Activated CD8-positive, alpha-beta memory T cell treated with anti-CD3 and anti-CD28 coated beads for 48 hours (primary cell): Measurements from ENCODE around the gene PTGES3.
"Not testable (repeated sequence)": the region's sequence is repeated elsewhere in the genome, so short reads cannot be mapped to it uniquely, and the experiment has no call there.

ENCODE experiments used
- DNase-seq, 3 experiments: peaks; one replicate each; pipeline ENCODE4 v3.0.0-alpha.2; 2020; ENCODE audit warnings: low read depth in 2 of 3, low spot score in 2 of 3

The PTGES3 gene

GRCh38 chr12:56688129-56688845 is at the start of gene PTGES3:
TSS of gene PTGES3 (minus strand) at chr12:56688284. CDS start at chr12:56687999, 285 bp downstream.
- peak; percentile 95 to 98 (median 98) for DNase-seq

GRCh38 chr12:56728139-56728861 is 40.2 kb upstream of the PTGES3 start:
- DNase-seq: no peak

- DNase-seq: not testable (repeated sequence)
Observed at GRCh38 chr12:56726196-56726675, 38.2 kb upstream of the PTGES3 start.

GRCh38 chr12:56725723-56726102 is 37.6 kb upstream of the PTGES3 start:
- DNase-seq: no peak

GRCh38 chr12:56724972-56725722 is 37.1 kb upstream of the PTGES3 start, which contains the start of gene NACA:
TSS of gene NACA (minus strand) at chr12:56725299. CDS start at chr12:56724521, 778 bp downstream.
- peak; percentile 86 to 94 (median 91) for DNase-seq

GRCh38 chr12:56724701-56724971 is 36.6 kb upstream of the PTGES3 start:
- DNase-seq: no peak

GRCh38 chr12:56723889-56724700 is 36.0 kb upstream of the PTGES3 start:
- DNase-seq: no peak

- no peak for DNase-seq
Observed at GRCh38 chr12:56723352-56723751, 35.3 kb upstream of the PTGES3 start.

GRCh38 chr12:56722832-56723231 is 34.7 kb upstream of the PTGES3 start:
- no peak for DNase-seq

GRCh38 chr12:56721721-56722120 is 33.6 kb upstream of the PTGES3 start:
- no peak for DNase-seq

- no peak for DNase-seq
Observed at GRCh38 chr12:56721216-56721615, 33.1 kb upstream of the PTGES3 start.

GRCh38 chr12:56720731-56721151 is 32.7 kb upstream of the PTGES3 start:
- no peak for DNase-seq

- DNase-seq: no peak
Observed at GRCh38 chr12:56719056-56719455, 31.0 kb upstream of the PTGES3 start.

GRCh38 chr12:56718636-56719035 is 30.6 kb upstream of the PTGES3 start:
- DNase-seq: no peak

GRCh38 chr12:56718149-56718548 is 30.1 kb upstream of the PTGES3 start:
- DNase-seq: no peak

GRCh38 chr12:56716933-56717880 is 29.1 kb upstream of the PTGES3 start:
- DNase-seq: no peak

GRCh38 chr12:56716458-56716857 is 28.4 kb upstream of the PTGES3 start:
- no peak for DNase-seq

- DNase-seq: no peak
Observed at GRCh38 chr12:56715798-56716197, 27.7 kb upstream of the PTGES3 start.

GRCh38 chr12:56714431-56714929 is 26.4 kb upstream of the PTGES3 start:
- no peak for DNase-seq

GRCh38 chr12:56713345-56713744 is 25.3 kb upstream of the PTGES3 start:
- DNase-seq: no peak
